Immature natural killer cell (primary cell): ENCODE data around the gene GPR155. TPM values are rescaled to one million over a fixed set of nuclear protein-coding genes. Genes with fewer than 3 reads are reported as not detected.

Experiments
- DNase-seq, 3 donors: peaks; one replicate each; pipeline ENCODE4 v3.0.0; 2022; ENCODE audit warnings: mixed read lengths in 1 of 3
- H3K27ac Mint-ChIP-seq, 6 donors: one replicate each; pipeline ENCODE4 v1.8.0; 2020; ENCODE audit warnings: mixed read lengths in 6 of 6, mild to moderate bottlenecking in 5 of 6, inconsistent platforms in 4 of 6, moderate library complexity in 3 of 6
- H3K27me3 Mint-ChIP-seq, 3 donors: one replicate each; pipeline ENCODE4 v1.8.0; 2020 to 2021; ENCODE audit warnings: low read depth in 3 of 3, mild to moderate bottlenecking in 3 of 3, mixed read lengths in 3 of 3, moderate library complexity in 3 of 3, inconsistent platforms in 1 of 3
- H3K36me3 Mint-ChIP-seq, 3 donors: one replicate each; pipeline ENCODE4 v1.8.0; 2020; ENCODE audit warnings: mixed read lengths in 3 of 3, inconsistent platforms in 2 of 3, mild to moderate bottlenecking in 2 of 3
- H3K4me1 Mint-ChIP-seq, 2 donors: one replicate each; pipeline ENCODE4 v1.8.0; 2020; ENCODE audit warnings: inconsistent platforms in 2 of 2, mild to moderate bottlenecking in 2 of 2, mixed read lengths in 2 of 2, moderate library complexity in 1 of 2
- H3K4me3 Mint-ChIP-seq, 5 donors: one replicate each; pipeline ENCODE4 v1.8.0; 2020; ENCODE audit warnings: mild to moderate bottlenecking in 5 of 5, mixed read lengths in 5 of 5, inconsistent platforms in 3 of 5, moderate library complexity in 3 of 5
- H3K9me3 Mint-ChIP-seq, 6 donors: one replicate each; pipeline ENCODE4 v1.8.0; 2020; ENCODE audit warnings: mild to moderate bottlenecking in 6 of 6, mixed read lengths in 6 of 6, inconsistent platforms in 4 of 6, moderate library complexity in 3 of 6
- polyA plus RNA-seq, 3 donors: library from polyadenylated mRNA; unstranded; fragments of 300-500 nt; fragmentation: Illumina TruSeq; gene quantifications; one replicate each; pipeline ENCODE4 v1.2.3, GENCODE V29; 2021

GPR155 gene, protein sequence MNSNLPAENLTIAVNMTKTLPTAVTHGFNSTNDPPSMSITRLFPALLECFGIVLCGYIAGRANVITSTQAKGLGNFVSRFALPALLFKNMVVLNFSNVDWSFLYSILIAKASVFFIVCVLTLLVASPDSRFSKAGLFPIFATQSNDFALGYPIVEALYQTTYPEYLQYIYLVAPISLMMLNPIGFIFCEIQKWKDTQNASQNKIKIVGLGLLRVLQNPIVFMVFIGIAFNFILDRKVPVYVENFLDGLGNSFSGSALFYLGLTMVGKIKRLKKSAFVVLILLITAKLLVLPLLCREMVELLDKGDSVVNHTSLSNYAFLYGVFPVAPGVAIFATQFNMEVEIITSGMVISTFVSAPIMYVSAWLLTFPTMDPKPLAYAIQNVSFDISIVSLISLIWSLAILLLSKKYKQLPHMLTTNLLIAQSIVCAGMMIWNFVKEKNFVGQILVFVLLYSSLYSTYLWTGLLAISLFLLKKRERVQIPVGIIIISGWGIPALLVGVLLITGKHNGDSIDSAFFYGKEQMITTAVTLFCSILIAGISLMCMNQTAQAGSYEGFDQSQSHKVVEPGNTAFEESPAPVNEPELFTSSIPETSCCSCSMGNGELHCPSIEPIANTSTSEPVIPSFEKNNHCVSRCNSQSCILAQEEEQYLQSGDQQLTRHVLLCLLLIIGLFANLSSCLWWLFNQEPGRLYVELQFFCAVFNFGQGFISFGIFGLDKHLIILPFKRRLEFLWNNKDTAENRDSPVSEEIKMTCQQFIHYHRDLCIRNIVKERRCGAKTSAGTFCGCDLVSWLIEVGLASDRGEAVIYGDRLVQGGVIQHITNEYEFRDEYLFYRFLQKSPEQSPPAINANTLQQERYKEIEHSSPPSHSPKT
- 1 to 10 TPM; 2.7 to 5.9 (median 3.2) TPM for polyA plus RNA-seq

DNA sequence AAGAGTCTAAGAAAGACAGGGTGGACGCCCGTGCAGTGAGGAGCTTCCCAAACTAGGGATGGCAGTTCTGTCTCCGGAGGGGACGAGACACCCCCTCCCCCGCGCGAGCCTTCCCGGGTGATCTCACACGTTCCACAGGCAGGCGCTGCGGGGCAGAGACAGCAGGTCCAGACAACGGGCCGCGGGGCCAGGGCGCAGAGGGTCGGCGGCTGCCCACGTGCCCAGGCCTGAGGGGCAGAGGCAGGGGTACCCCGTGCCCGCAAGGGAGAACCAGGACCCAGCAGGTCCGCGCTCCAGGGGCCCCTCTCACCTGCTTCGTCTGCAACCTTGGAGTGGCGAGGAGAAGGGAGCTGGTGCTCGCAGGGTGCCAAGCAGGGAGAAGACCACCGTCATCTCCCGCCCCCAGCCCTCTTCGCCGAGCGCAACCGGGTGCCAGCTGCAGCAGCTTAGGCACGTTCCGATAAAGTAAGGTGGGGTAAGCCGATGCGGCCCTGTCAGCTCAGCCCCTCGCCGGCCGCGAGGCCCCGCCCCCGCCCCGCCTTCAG, at the start of gene GPR155:
GPR155 (minus strand) TSS at position 467 of the 545 bp plus-strand sequence. CDS start 5,073 bp downstream, outside the sequence.
- peak; percentile 40 to 54 (median 47) for DNase-seq
- H3K27me3 Mint-ChIP-seq, result peaks cover 2 to 4% (median 4%) of the 10 kb centered on the region in 3 donors
- no peaks in the 10 kb centered on the region for H3K9me3 Mint-ChIP-seq
- peaks cover 48 to 65% of the 10 kb centered on the region in 2 donors for H3K4me1 Mint-ChIP-seq
- peak within 1 kb of the TSS; percentile 88 to 99 (median 96) for H3K4me3 Mint-ChIP-seq
- H3K36me3 Mint-ChIP-seq, result peaks cover 4 to 11% (median 7%) of the 10 kb centered on the region in 3 donors
- peak within 1 kb of the TSS; percentile 93 to 98 (median 96) for H3K27ac Mint-ChIP-seq

DNA sequence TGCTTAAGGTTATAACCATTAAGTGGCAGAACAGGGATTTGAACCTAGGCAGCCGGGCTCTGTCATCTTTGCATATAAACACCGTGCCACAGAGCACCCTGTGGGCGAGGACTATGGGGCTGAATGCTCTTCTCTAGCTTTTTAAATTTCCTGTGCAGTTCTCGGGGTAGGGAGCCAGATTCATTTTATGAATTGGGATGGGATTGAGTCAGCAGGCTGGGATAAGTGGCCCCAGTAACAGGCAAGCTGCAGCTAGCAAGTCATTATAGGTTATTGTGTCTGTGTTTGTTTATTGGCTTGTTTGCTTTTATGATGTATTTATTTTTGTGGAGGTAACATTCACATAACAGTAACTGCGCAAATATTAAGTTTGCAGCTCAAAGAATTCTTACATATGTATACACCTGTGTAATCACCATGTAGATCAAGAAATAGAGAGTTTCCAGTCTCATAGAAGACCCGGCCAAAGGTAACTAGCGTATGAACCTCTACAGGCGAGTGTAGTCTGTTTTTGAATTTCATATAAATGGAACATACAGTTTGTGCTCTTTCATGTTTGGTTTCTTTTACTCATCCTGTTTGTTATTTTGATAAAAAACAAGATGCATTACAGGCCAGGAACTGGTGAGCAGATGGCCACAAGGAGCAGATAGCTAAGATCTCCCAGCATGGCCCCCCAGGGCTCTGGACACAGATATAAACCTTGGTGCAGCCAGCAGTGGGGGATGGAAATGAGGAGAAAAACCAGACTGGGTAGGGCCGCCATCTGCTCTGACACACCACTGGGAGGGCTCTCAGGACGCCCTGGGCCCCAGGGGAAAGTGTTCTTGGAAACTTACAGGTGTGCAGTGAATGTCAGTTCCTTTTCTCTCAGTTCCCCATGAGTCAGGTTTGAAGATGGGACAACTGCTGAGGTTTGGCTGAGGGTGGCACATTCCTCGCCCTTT, 49.2 kb upstream of the GPR155 start:
- Mint-ChIP-seq H3K27ac (peak overlapping the region in 2 of 6 donors; percentile 31 to 49), H3K4me1 (no peaks in the 10 kb centered on the region), H3K4me3 (no peak overlapping the region), H3K27me3 (peaks cover 2 to 11% (median 5%) of the 10 kb centered on the region in 3 donors), H3K9me3 (no peaks in the 10 kb centered on the region), H3K36me3 (no peaks in the 10 kb centered on the region)
- DNase-seq, result no peak

DNA sequence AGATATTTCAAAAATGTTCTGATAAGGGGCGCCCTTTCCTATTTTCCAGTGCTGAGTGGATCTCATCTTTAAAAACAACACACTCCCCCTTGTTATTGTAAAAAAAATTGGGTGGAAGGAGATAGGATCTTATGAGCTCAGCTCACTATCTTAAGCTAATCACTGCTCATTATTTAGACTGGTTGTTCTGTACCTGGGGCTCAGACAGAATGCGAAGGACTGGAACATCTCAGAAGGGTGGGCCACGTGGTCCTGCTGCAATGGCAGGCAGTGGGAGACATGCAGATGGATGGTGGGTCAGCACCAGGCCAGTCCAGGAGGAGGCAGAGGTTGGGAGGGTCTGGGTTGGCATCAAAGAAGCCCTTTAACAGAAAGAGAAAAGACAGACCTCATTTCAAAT, 48.3 kb upstream of the GPR155 start:
- peaks cover 2 to 14% (median 7%) of the 10 kb centered on the region in 3 donors for H3K27me3 Mint-ChIP-seq
- no peak overlapping the region for H3K4me3 Mint-ChIP-seq
- H3K4me1 Mint-ChIP-seq, result no peaks in the 10 kb centered on the region
- no peak for DNase-seq
- no peaks in the 10 kb centered on the region for H3K36me3 Mint-ChIP-seq
- H3K9me3 Mint-ChIP-seq, result no peaks in the 10 kb centered on the region
- no peak overlapping the region for H3K27ac Mint-ChIP-seq

DNA sequence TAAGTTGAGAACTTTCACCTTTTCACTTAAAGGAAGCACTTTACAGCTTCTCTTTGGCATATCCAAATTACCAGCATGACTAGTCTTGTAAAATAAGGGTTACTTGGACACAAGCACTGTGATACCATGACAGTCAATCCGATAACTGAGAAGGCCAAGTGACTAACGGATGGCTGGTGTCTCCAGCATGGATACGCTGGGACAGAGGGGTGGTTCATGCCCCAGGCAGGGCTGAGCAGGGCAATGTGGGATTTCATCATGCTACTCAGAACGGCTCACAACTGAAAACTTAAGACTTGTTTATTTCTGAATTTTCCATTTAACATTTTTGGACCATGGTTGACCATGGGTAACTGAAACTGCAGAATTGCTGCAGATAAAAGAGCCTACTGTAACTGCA, 43.1 kb upstream of the GPR155 start:
- Mint-ChIP-seq H3K36me3 (peaks cover 0 to 9% (median 9%) of the 10 kb centered on the region in 3 donors), H3K27me3 (peaks cover 3 to 12% (median 5%) of the 10 kb centered on the region in 3 donors), H3K4me1 (no peaks in the 10 kb centered on the region), H3K9me3 (peaks cover 0 to 3% (median 0%) of the 10 kb centered on the region in 6 donors), H3K27ac (no peak overlapping the region), H3K4me3 (no peak overlapping the region)
- DNase-seq, result no peak

DNA sequence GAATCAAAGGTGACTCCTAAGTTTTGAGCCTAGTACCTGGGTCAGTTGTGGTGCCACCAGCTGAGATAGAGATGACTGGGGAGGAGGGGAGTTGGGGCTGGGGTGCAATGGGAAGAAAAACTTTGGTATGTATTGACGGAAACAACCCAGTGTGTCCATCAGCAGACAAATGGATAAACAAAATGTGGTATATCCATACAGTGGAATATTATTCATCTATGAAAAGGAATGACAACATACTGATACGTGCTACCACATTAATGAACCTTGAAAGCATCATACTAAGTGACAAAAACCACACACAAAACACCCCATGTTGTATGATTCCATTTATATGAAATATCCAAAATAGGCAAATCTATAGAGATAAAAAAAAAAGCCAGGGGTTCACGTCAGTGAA, 41.1 kb upstream of the GPR155 start:
- no peak for DNase-seq
- H3K4me3 Mint-ChIP-seq, result no peak overlapping the region
- H3K27ac Mint-ChIP-seq, result no peak overlapping the region
- peaks cover 2 to 15% (median 6%) of the 10 kb centered on the region in 3 donors for H3K27me3 Mint-ChIP-seq
- H3K9me3 Mint-ChIP-seq, result peaks cover 0 to 3% (median 0%) of the 10 kb centered on the region in 6 donors
- H3K4me1 Mint-ChIP-seq, result peaks cover 4 to 5% of the 10 kb centered on the region in 2 donors
- H3K36me3 Mint-ChIP-seq, result peaks cover 0 to 14% (median 9%) of the 10 kb centered on the region in 3 donors

DNA sequence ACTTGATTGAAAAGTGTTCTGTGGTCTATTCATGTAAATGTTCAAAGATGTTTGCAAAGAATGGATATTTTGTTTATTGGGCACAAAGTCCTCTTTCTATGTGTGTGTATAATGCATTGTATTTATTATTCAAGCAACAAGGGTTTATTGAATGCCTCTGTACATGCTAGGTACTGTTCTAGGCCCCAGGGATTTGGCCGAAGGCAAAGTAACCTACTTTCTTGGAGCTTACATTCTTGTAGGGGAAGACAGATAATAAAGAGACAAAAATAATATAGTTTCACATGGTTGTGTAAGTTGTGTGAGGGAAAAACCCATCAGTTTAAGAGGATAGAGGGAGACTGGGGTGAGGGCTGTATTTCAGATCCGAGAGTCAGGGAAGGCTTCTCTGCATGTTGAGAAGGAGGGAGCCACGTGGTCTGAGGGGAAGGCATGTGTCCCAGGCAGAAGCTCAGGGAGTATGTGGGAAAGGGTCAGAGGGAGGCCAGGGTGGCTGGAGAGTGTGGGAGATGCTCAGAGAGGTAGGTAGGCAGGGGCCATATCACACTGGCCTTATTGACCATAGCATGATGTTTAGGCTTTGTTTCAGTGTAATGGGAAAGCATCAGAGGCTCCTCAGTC, 40.4 kb upstream of the GPR155 start:
- DNase-seq, result no peak
- Mint-ChIP-seq H3K4me1 (peaks cover 4 to 5% of the 10 kb centered on the region in 2 donors), H3K36me3 (peaks cover 0 to 14% (median 9%) of the 10 kb centered on the region in 3 donors), H3K27ac (no peak overlapping the region), H3K4me3 (no peak overlapping the region), H3K27me3 (peaks cover 2 to 15% (median 6%) of the 10 kb centered on the region in 3 donors), H3K9me3 (peaks cover 0 to 3% (median 0%) of the 10 kb centered on the region in 6 donors)

DNA sequence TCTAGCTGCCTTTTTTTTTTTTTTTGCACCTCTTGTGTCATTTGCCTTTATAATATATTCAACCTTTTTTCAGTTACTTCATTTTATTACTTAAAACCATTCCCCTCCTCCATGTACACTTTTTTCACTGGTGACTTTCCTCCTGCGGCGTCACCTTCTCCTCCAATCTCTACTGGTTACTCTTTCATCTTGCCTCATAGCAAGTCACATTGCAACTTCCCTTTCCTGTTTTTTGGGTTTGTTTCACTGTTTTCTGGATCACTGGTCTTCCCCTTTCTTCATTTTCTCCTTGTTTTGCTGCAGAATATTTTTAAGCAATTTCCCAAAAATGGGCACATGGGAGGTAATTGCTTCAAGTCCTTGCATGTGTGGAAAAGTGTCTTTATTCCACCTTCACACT, 37.7 kb upstream of the GPR155 start:
- no peak for DNase-seq
- H3K36me3 Mint-ChIP-seq, result peaks cover 0 to 14% (median 9%) of the 10 kb centered on the region in 3 donors
- peaks cover 4 to 5% of the 10 kb centered on the region in 2 donors for H3K4me1 Mint-ChIP-seq
- H3K9me3 Mint-ChIP-seq, result peaks cover 0 to 3% (median 0%) of the 10 kb centered on the region in 6 donors
- no peak overlapping the region for H3K4me3 Mint-ChIP-seq
- H3K27ac Mint-ChIP-seq, result no peak overlapping the region
- H3K27me3 Mint-ChIP-seq, result peaks cover 0 to 12% (median 6%) of the 10 kb centered on the region in 3 donors

DNA sequence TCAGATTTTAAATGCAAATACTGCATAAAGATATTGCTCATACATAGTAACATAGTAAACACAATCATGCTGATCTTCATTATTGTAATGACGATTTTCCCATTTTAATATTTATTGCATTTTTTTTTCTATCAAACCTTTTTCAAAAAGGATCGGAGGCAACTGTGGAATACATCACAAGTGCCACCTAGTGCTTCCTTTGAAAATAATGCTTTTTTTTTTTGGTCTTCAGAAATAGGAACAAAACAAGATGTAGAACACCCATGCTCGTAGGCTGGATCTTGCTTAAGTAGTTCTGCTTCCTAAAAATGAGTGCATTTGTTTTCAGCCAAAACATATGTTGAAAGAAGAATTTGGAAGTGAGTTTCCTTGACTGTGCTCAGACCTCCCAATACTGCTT, 35.7 kb upstream of the GPR155 start:
- Mint-ChIP-seq H3K4me3 (no peak overlapping the region), H3K4me1 (peaks cover 4 to 5% of the 10 kb centered on the region in 2 donors), H3K9me3 (peaks cover 0 to 1% (median 0%) of the 10 kb centered on the region in 6 donors), H3K36me3 (peaks cover 0 to 12% (median under 1%) of the 10 kb centered on the region in 3 donors), H3K27ac (no peak overlapping the region), H3K27me3 (peaks cover 0 to 10% (median 6%) of the 10 kb centered on the region in 3 donors)
- peak in 1 of 3 donors; percentile 9 for DNase-seq

DNA sequence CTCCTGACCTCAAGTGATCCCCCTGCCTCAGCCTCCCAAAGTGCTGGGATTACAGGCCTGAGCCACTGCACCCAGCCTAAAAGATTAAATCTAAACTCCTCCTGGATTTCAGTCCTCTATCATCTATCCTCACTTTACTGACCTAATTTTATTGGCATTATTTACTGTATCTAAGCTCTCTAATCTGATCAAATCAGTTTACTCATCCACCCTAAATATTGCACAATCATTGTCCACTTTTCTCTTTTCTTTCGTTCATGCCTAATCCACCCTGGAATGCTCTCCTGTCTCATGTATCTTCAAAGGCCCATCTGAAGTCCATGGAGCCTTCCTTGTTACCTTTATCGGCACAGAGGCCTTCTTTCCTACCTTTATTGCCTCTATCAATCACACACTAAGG, 31.6 kb upstream of the GPR155 start:
- H3K27me3 Mint-ChIP-seq, result peaks cover 2 to 3% (median 2%) of the 10 kb centered on the region in 3 donors
- no peaks in the 10 kb centered on the region for H3K9me3 Mint-ChIP-seq
- no peak overlapping the region for H3K27ac Mint-ChIP-seq

DNA sequence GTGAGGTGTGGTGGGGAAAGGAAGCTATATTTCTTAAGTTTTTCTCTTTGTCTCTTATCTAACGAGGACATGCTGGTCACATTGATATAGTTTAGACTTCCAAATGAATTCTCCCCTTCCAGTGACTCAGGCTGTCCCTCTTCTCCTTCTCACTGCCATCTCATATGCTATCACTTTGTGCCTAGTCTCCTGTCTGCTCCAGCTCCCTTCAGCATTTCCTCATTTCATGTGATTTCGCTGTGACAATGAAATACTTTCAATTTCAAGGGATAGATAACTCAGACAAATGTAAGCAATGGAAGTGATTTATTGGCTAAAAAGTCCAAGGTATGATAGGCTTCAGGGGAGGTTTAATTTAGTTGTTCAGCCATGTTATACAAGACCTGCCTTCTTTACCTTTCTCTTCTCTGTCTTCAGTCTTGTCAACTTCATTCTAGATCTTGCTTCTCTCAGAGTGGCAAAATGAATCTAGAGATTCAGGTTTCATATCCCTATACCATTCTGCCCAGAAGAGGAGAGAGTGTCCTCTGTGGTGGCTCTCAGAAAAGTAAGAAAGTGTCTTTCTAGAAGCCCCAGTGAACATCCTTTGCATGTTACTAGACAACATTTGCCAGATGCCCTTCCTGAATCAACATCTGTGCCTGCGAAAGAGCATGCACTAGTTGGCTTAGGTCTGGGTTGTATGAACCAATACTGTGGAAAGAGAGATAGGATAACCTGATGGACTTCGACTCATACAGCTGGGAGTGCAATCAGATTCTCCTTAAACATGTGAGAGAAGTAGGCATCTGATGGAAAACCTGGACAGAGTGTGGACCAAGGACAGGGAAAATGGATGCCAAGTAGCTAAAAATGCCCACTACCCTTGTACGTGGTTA, 29.9 kb upstream of the GPR155 start:
- peaks cover 0 to 2% (median 0%) of the 10 kb centered on the region in 6 donors for H3K9me3 Mint-ChIP-seq
- no peak for DNase-seq
- H3K27ac Mint-ChIP-seq, result peak overlapping the region in 1 of 6 donors; percentile 8
- H3K4me1 Mint-ChIP-seq, result peaks cover 0 to 7% of the 10 kb centered on the region in 2 donors
- peaks cover 0 to 6% (median 0%) of the 10 kb centered on the region in 3 donors for H3K36me3 Mint-ChIP-seq
- H3K27me3 Mint-ChIP-seq, result peaks cover 2 to 3% (median 2%) of the 10 kb centered on the region in 3 donors
- no peak overlapping the region for H3K4me3 Mint-ChIP-seq

More for the DNA sequence above, 31.6 kb upstream of the GPR155 start:
- Mint-ChIP-seq H3K36me3 (no peaks in the 10 kb centered on the region), H3K4me3 (no peak overlapping the region), H3K4me1 (peaks cover 0 to 7% of the 10 kb centered on the region in 2 donors)
- DNase-seq, result no peak

DNA sequence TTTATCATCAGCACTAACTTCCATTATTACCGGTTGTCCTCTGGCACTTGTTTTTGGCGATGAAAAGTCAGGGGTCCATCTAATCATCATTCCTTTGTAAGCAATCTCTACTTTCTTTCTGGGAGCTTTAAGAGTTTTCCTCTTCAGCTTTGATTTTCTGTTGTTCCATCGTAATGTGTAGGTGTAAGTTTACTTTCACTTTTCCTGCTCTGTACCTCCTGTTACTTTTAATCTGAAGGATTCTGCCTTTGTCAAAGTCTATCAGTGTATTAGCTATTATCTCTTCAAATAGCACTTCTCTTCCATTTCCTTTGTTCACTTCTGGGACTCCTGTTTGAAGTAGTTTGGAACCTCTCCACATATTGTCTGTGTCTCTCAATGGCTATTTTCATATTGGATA, 25.5 kb upstream of the GPR155 start:
- H3K36me3 Mint-ChIP-seq, result peaks cover 5 to 16% (median 9%) of the 10 kb centered on the region in 3 donors
- peaks cover 2 to 3% (median 3%) of the 10 kb centered on the region in 3 donors for H3K27me3 Mint-ChIP-seq
- H3K4me1 Mint-ChIP-seq, result peaks cover 0 to 7% of the 10 kb centered on the region in 2 donors
- no peak for DNase-seq
- H3K27ac Mint-ChIP-seq, result no peak overlapping the region
- H3K9me3 Mint-ChIP-seq, result peaks cover 2 to 17% (median 6%) of the 10 kb centered on the region in 6 donors
- no peak overlapping the region for H3K4me3 Mint-ChIP-seq
